A673 (cell line): Measurements from ENCODE around the gene SH3TC2. TPM values are rescaled to one million over a fixed set of nuclear protein-coding genes. Genes with fewer than 3 reads are reported as not detected.

ENCODE experiments used
- BruUV-seq: library from RNA; stranded (reverse); fragments of 400-500 nt; replicated peaks from 2 replicates; lab custom pipeline; 2021; lab: Mats Ljungman, UMichigan
- CTCF ChIA-PET: fragments of 300-600 bp; sonication (Branson Sonifier 250); formaldehyde crosslinking; loops from one replicate; lab custom pipeline; 2022; ENCODE audit warnings: antibody characterized with exemption; lab: Charles Lee
- POLR2A ChIA-PET: fragments of 300-600 bp; sonication (Branson Sonifier 250); formaldehyde crosslinking; loops from one replicate; lab custom pipeline; 2022; ENCODE audit warnings: antibody characterized with exemption; ENCODE audit not compliant: low non-redundant PET; lab: Charles Lee
- DNase-seq: peaks from one replicate; pipeline ENCODE4 v3.0.0-alpha.2; 2015; ENCODE audit warnings: low spot score
- H3K27ac ChIP-seq: fragments of 200-600 bp; sonication (generic); 2 replicates; pipeline ENCODE4 v1.5.1; 2016; ENCODE audit warnings: mixed run types, low read depth, mild to moderate bottlenecking, mixed read lengths, antibody characterized with exemption, low read length; ENCODE audit not compliant: poor library complexity, severe bottlenecking
- H3K27me3 ChIP-seq: fragments of 200-600 bp; sonication (generic); replicated peaks from 2 replicates; pipeline ENCODE4 v1.6.1; 2017; ENCODE audit warnings: mixed run types, low read depth, mild to moderate bottlenecking, mixed read lengths, antibody characterized with exemption, low read length; ENCODE audit not compliant: insufficient read depth, poor library complexity
- H3K36me3 ChIP-seq: fragments of 200-600 bp; sonication (generic); 2 replicates; pipeline ENCODE4 v1.6.1; 2016; ENCODE audit warnings: mixed run types, mild to moderate bottlenecking, mixed read lengths, antibody characterized with exemption, low read length; ENCODE audit not compliant: insufficient read depth, poor library complexity, severe bottlenecking
- H3K4me1 ChIP-seq: fragments of 200-600 bp; sonication (generic); 2 replicates; pipeline ENCODE4 v1.6.1; 2017; ENCODE audit warnings: mixed run types, mild to moderate bottlenecking, mixed read lengths, antibody characterized with exemption, low read length; ENCODE audit not compliant: insufficient read depth, poor library complexity, severe bottlenecking
- H3K4me3 ChIP-seq: fragments of 200-600 bp; sonication (generic); 2 replicates; pipeline ENCODE4 v1.5.1; 2016; ENCODE audit warnings: low read depth, mixed run types, mild to moderate bottlenecking, mixed read lengths, low read length; ENCODE audit not compliant: poor library complexity, severe bottlenecking
- H3K9me3 ChIP-seq: fragments of 200-600 bp; sonication (generic); 2 replicates; pipeline ENCODE4 v1.6.1; 2016; ENCODE audit warnings: mixed run types, low read depth, mild to moderate bottlenecking, mixed read lengths, antibody characterized with exemption, low read length; ENCODE audit not compliant: poor library complexity, severe bottlenecking
- EZH2 ChIP-seq: fragments of 200-600 bp; sonication (generic); IDR thresholded peaks from 2 replicates; pipeline ENCODE4 v1.6.1; 2017; ENCODE audit warnings: borderline replicate concordance, low read depth, mild to moderate bottlenecking, mixed read lengths, antibody characterized with exemption, low read length; ENCODE audit not compliant: poor library complexity, severe bottlenecking
- intact Hi-C: fragments of 100-400 bp; cut with micrococcal nuclease; formaldehyde crosslinking; loops from one replicate; pipeline ENCODE4 v1.10.0; 2022; ENCODE audit not compliant: unreplicated experiment
- total RNA-seq: library from RNA; stranded (reverse); gene quantifications from 2 replicates; pipeline ENCODE4 v1.2.3, GENCODE V29; 2021
- TF ChIP-seq, protein P1 (sequence below): fragments of 300-800, 200-600 bp; sonication (generic); conservative IDR thresholded peaks from 2 replicates; pipeline ENCODE4 v1.5.1; 2017; ENCODE audit warnings: low read depth, mild to moderate bottlenecking, antibody characterized with exemption, low read length, moderate library complexity, mixed read lengths

Gene SH3TC2
- total RNA-seq, 1 experiment from 2014 or later, result 2.5 TPM

DNA sequence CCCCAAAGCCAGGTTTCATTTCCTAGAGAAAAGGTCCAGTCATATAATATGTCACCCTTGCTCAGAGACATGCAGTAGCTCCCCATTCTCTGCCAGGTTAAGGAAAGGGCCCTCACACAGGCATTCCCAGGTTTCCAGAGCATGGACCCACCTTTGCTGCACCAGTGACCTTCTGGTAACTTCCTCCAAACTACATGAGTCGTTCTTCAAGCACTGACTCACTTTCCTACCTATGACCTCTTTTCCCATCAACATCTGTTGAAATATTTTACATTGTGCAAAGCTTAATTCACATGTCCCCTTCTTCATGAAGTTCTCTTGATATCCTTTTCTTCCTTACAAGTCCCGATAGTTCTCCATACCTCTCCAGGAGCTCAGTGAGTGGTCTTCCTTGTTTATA, 25.9 kb downstream of the SH3TC2 start:
- no peaks in the 10 kb centered on the region for H3K36me3 ChIP-seq
- TF ChIP-seq, protein P1, sequence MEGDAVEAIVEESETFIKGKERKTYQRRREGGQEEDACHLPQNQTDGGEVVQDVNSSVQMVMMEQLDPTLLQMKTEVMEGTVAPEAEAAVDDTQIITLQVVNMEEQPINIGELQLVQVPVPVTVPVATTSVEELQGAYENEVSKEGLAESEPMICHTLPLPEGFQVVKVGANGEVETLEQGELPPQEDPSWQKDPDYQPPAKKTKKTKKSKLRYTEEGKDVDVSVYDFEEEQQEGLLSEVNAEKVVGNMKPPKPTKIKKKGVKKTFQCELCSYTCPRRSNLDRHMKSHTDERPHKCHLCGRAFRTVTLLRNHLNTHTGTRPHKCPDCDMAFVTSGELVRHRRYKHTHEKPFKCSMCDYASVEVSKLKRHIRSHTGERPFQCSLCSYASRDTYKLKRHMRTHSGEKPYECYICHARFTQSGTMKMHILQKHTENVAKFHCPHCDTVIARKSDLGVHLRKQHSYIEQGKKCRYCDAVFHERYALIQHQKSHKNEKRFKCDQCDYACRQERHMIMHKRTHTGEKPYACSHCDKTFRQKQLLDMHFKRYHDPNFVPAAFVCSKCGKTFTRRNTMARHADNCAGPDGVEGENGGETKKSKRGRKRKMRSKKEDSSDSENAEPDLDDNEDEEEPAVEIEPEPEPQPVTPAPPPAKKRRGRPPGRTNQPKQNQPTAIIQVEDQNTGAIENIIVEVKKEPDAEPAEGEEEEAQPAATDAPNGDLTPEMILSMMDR, result no peak
- no peak for DNase-seq
- POLR2A ChIA-PET, result no interaction called here
- intact Hi-C loops, result loop anchor here (5.0 to 10.0 kb wide), 2 partner anchors 75 to 862 kb away; no protein-coding TSS in a partner anchor
- no TSS peak for BruUV-seq
- no peak overlapping the region for H3K27ac ChIP-seq
- H3K27me3 ChIP-seq, result no peaks in the 10 kb centered on the region
- H3K4me3 ChIP-seq, result no peak overlapping the region
- CTCF ChIA-PET, result interaction anchor here (2.8 kb wide), 1 partner anchor 305 kb away, joined by 15 read pairs; no protein-coding TSS in a partner anchor
- no peaks in the 10 kb centered on the region for H3K9me3 ChIP-seq
- H3K4me1 ChIP-seq, result no peaks in the 10 kb centered on the region

GRCh38 chr5:149036168-149036567, 26.7 kb downstream of the SH3TC2 start:
- CTCF ChIA-PET, result interaction anchor here (1.1 to 2.8 kb wide), 3 partner anchors 79 to 304 kb away, joined by 5 to 15 read pairs (median 6); no protein-coding TSS in a partner anchor
- no peak for DNase-seq
- H3K4me1 ChIP-seq, result no peaks in the 10 kb centered on the region
- POLR2A ChIA-PET, result no interaction called here
- no peak overlapping the region for H3K27ac ChIP-seq
- intact Hi-C loops, result loop anchor here (5.0 to 10.0 kb wide), 2 partner anchors 76 to 861 kb away; no protein-coding TSS in a partner anchor
- no peaks in the 10 kb centered on the region for H3K36me3 ChIP-seq
- no peaks in the 10 kb centered on the region for H3K9me3 ChIP-seq
- H3K27me3 ChIP-seq, result no peaks in the 10 kb centered on the region
- no peak for TF ChIP-seq EZH2
- TF ChIP-seq, protein P1, result no peak
- no TSS peak for BruUV-seq
- H3K4me3 ChIP-seq, result no peak overlapping the region

DNA sequence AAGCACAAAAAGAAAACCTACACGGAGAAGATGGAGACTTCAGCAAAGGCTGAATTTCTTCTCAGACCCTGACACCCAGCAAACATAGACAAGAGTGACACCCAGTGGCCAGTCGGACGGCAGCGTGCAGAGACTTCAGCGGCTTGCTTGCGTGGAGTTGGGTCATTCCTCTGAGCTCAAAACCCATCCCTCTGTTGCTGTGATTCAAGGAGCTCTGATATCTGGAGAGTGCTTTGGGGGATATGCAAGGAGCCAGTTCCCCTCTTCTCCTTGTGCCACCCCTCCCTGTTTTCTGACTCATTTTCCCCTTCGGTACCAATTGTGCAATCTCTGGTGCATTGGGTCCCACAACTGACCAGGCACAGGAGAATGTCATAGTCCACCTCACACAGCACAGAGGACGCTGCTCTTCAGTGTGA, 27.5 kb downstream of the SH3TC2 start:
- H3K4me3 ChIP-seq, result no peak overlapping the region
- H3K27ac ChIP-seq, result no peak overlapping the region
- TF ChIP-seq, protein P1, result peak; percentile 85
- TF ChIP-seq EZH2, result no peak
- ChIA-PET POLR2A (no interaction called here), CTCF (interaction anchor here (0.5 to 2.8 kb wide), 10 partner anchors 10 to 304 kb away, joined by 3 to 15 read pairs (median 4); no protein-coding TSS in a partner anchor)
- no peaks in the 10 kb centered on the region for H3K9me3 ChIP-seq
- intact Hi-C loops, result loop anchor here (1.0 to 10.0 kb wide), 4 partner anchors 77 to 861 kb away; no protein-coding TSS in a partner anchor
- no peaks in the 10 kb centered on the region for H3K36me3 ChIP-seq
- DNase-seq, result peak; percentile 80
- H3K4me1 ChIP-seq, result no peaks in the 10 kb centered on the region
- no peaks in the 10 kb centered on the region for H3K27me3 ChIP-seq
- BruUV-seq, result no TSS peak
